Activated CD8-positive, alpha-beta T cell treated with anti-CD3 and anti-CD28 coated beads, Interleukin-2, amount 10 ng/mL, durations not matched to agents 7 days and 5 days (primary cell): ENCODE data around the gene ADGRL2. TPM values are rescaled to one million over a fixed set of nuclear protein-coding genes. Genes with fewer than 3 reads are reported as not detected.
A peak's percentile ranks its signal among the peaks of the same experiment; 100 is the strongest.

Experiments used
- ATAC-seq: fragments of 150-1000 bp; cut with Tn5 transposase; one replicate; pipeline ENCODE4 v1.10.0; 2021; ENCODE audit warnings: moderate library complexity
- CTCF ChIA-PET: fragments of 350-600 bp; sonication (Branson Sonifier 250); formaldehyde crosslinking; loops from one replicate; lab custom pipeline; 2021; ENCODE audit warnings: antibody characterized with exemption; lab: Charles Lee
- POLR2A ChIA-PET: fragments of 350-600 bp; sonication (Branson Sonifier 250); formaldehyde crosslinking; loops from one replicate; lab custom pipeline; 2021; ENCODE audit warnings: antibody characterized with exemption; lab: Charles Lee
- DNase-seq: peaks from one replicate; pipeline ENCODE4 v3.0.0-alpha.2; 2020
- H3K27ac Mint-ChIP-seq: one replicate; pipeline ENCODE4 v1.8.0; 2021; ENCODE audit warnings: mild to moderate bottlenecking, mixed read lengths
- H3K27me3 Mint-ChIP-seq: one replicate; pipeline ENCODE4 v1.8.0; 2021; ENCODE audit warnings: low read depth, mixed read lengths
- H3K36me3 Mint-ChIP-seq: one replicate; pipeline ENCODE4 v1.8.0; 2021; ENCODE audit warnings: low read depth, mixed read lengths
- H3K4me1 Mint-ChIP-seq: one replicate; pipeline ENCODE4 v1.8.0; 2021; ENCODE audit warnings: low read depth, mixed read lengths
- H3K4me3 Mint-ChIP-seq: one replicate; pipeline ENCODE4 v1.8.0; 2021; ENCODE audit warnings: mild to moderate bottlenecking, mixed read lengths
- H3K9me3 Mint-ChIP-seq: one replicate; pipeline ENCODE4 v1.8.0; 2022; ENCODE audit warnings: mixed read lengths; ENCODE audit not compliant: insufficient read depth
- total RNA-seq, 2 experiments: library from RNA; stranded (reverse); gene quantifications; one replicate each; pipeline ENCODE4 v1.2.3, GENCODE V29; 2021

Gene ADGRL2
- not detected for total RNA-seq

GRCh38 chr1:81800695-81801650 is at the start of gene ADGRL2:
TSS of gene ADGRL2 (plus strand) at chr1:81800934. CDS start at chr1:81836985, 36,051 bp downstream.
- H3K27me3 Mint-ChIP-seq, result peaks cover 53% of the 10 kb centered on the region
- no peaks in the 10 kb centered on the region for H3K9me3 Mint-ChIP-seq
- no peaks in the 10 kb centered on the region for H3K36me3 Mint-ChIP-seq
- DNase-seq (no peak), ATAC-seq (no peak)
- ChIA-PET POLR2A (no interaction called here), CTCF (no interaction called here)
- H3K27ac Mint-ChIP-seq, result no peak within 1 kb of the TSS
- H3K4me1 Mint-ChIP-seq, result peaks cover 5% of the 10 kb centered on the region
- peak within 1 kb of the TSS; percentile 6 for H3K4me3 Mint-ChIP-seq

- no peaks in the 10 kb centered on the region for H3K4me1 Mint-ChIP-seq
- ChIA-PET POLR2A (no interaction called here), CTCF (no interaction called here)
- no peak overlapping the region for H3K27ac Mint-ChIP-seq
- H3K4me3 Mint-ChIP-seq, result no peak overlapping the region
- no peaks in the 10 kb centered on the region for H3K27me3 Mint-ChIP-seq
- DNase-seq (no peak), ATAC-seq (no peak)
- H3K36me3 Mint-ChIP-seq, result no peaks in the 10 kb centered on the region
- no peaks in the 10 kb centered on the region for H3K9me3 Mint-ChIP-seq
Observed at GRCh38 chr1:81752840-81753239, 47.9 kb upstream of the ADGRL2 start.

GRCh38 chr1:81754424-81754823 is 46.3 kb upstream of the ADGRL2 start:
- Mint-ChIP-seq H3K36me3 (no peaks in the 10 kb centered on the region), H3K27me3 (no peaks in the 10 kb centered on the region), H3K4me3 (no peak overlapping the region), H3K27ac (no peak overlapping the region), H3K9me3 (no peaks in the 10 kb centered on the region), H3K4me1 (no peaks in the 10 kb centered on the region)
- CTCF ChIA-PET, result no interaction called here
- POLR2A ChIA-PET, result no interaction called here
- DNase-seq (no peak), ATAC-seq (no peak)

- ATAC-seq, result no peak
- POLR2A ChIA-PET, result no interaction called here
- H3K27me3 Mint-ChIP-seq, result no peaks in the 10 kb centered on the region
- H3K36me3 Mint-ChIP-seq, result no peaks in the 10 kb centered on the region
- DNase-seq, result no peak
- no peaks in the 10 kb centered on the region for H3K9me3 Mint-ChIP-seq
- H3K4me1 Mint-ChIP-seq, result no peaks in the 10 kb centered on the region
- CTCF ChIA-PET, result no interaction called here
- no peak overlapping the region for H3K27ac Mint-ChIP-seq
- no peak overlapping the region for H3K4me3 Mint-ChIP-seq
Observed at GRCh38 chr1:81756872-81757271, 43.9 kb upstream of the ADGRL2 start.

GRCh38 chr1:81757398-81758020 is 43.2 kb upstream of the ADGRL2 start:
- H3K4me3 Mint-ChIP-seq, result no peak overlapping the region
- H3K36me3 Mint-ChIP-seq, result no peaks in the 10 kb centered on the region
- ATAC-seq, result no peak
- H3K27ac Mint-ChIP-seq, result no peak overlapping the region
- DNase-seq, result no peak
- CTCF ChIA-PET, result no interaction called here
- no peaks in the 10 kb centered on the region for H3K4me1 Mint-ChIP-seq
- POLR2A ChIA-PET, result no interaction called here
- no peaks in the 10 kb centered on the region for H3K27me3 Mint-ChIP-seq
- no peaks in the 10 kb centered on the region for H3K9me3 Mint-ChIP-seq

- no peak for ATAC-seq
- DNase-seq, result no peak
- H3K27ac Mint-ChIP-seq, result no peak overlapping the region
- no peak overlapping the region for H3K4me3 Mint-ChIP-seq
- ChIA-PET POLR2A (no interaction called here), CTCF (no interaction called here)
- no peaks in the 10 kb centered on the region for H3K36me3 Mint-ChIP-seq
- H3K4me1 Mint-ChIP-seq, result no peaks in the 10 kb centered on the region
- no peaks in the 10 kb centered on the region for H3K9me3 Mint-ChIP-seq
- H3K27me3 Mint-ChIP-seq, result no peaks in the 10 kb centered on the region
Observed at GRCh38 chr1:81758181-81758580, 42.6 kb upstream of the ADGRL2 start.

- CTCF ChIA-PET, result no interaction called here
- no peaks in the 10 kb centered on the region for H3K36me3 Mint-ChIP-seq
- no peak overlapping the region for H3K4me3 Mint-ChIP-seq
- no peak overlapping the region for H3K27ac Mint-ChIP-seq
- POLR2A ChIA-PET, result no interaction called here
- ATAC-seq (no peak), DNase-seq (no peak)
- no peaks in the 10 kb centered on the region for H3K4me1 Mint-ChIP-seq
- no peaks in the 10 kb centered on the region for H3K27me3 Mint-ChIP-seq
- no peaks in the 10 kb centered on the region for H3K9me3 Mint-ChIP-seq
Observed at GRCh38 chr1:81760477-81761097, 40.1 kb upstream of the ADGRL2 start.

GRCh38 chr1:81775510-81775909 is 25.2 kb upstream of the ADGRL2 start:
- POLR2A ChIA-PET, result no interaction called here
- CTCF ChIA-PET, result no interaction called here
- H3K4me3 Mint-ChIP-seq, result no peak overlapping the region
- H3K36me3 Mint-ChIP-seq, result no peaks in the 10 kb centered on the region
- H3K27ac Mint-ChIP-seq, result no peak overlapping the region
- no peak for DNase-seq
- H3K4me1 Mint-ChIP-seq, result no peaks in the 10 kb centered on the region
- no peaks in the 10 kb centered on the region for H3K27me3 Mint-ChIP-seq
- H3K9me3 Mint-ChIP-seq, result no peaks in the 10 kb centered on the region
- ATAC-seq, result no peak

GRCh38 chr1:81780705-81781454 is 19.9 kb upstream of the ADGRL2 start:
- ChIA-PET CTCF (interaction anchor here (0.5 kb wide), 1 partner anchor 192 kb away, joined by 5 read pairs; no protein-coding TSS in a partner anchor), POLR2A (no interaction called here)
- DNase-seq (no peak), ATAC-seq (no peak)
- H3K4me1 Mint-ChIP-seq, result no peaks in the 10 kb centered on the region
- H3K36me3 Mint-ChIP-seq, result no peaks in the 10 kb centered on the region
- H3K9me3 Mint-ChIP-seq, result no peaks in the 10 kb centered on the region
- no peak overlapping the region for H3K4me3 Mint-ChIP-seq
- no peak overlapping the region for H3K27ac Mint-ChIP-seq
- H3K27me3 Mint-ChIP-seq, result no peaks in the 10 kb centered on the region

GRCh38 chr1:81781749-81782148 is 19.0 kb upstream of the ADGRL2 start:
- Mint-ChIP-seq H3K27me3 (no peaks in the 10 kb centered on the region), H3K4me3 (no peak overlapping the region), H3K9me3 (no peaks in the 10 kb centered on the region), H3K27ac (no peak overlapping the region), H3K4me1 (no peaks in the 10 kb centered on the region), H3K36me3 (no peaks in the 10 kb centered on the region)
- DNase-seq (no peak), ATAC-seq (no peak)
- ChIA-PET POLR2A (no interaction called here), CTCF (no interaction called here)

- Mint-ChIP-seq H3K27ac (no peak overlapping the region), H3K4me3 (no peak overlapping the region), H3K9me3 (no peaks in the 10 kb centered on the region), H3K4me1 (no peaks in the 10 kb centered on the region), H3K27me3 (no peaks in the 10 kb centered on the region), H3K36me3 (no peaks in the 10 kb centered on the region)
- CTCF ChIA-PET, result no interaction called here
- DNase-seq (no peak), ATAC-seq (no peak)
- POLR2A ChIA-PET, result no interaction called here
Observed at GRCh38 chr1:81792184-81792583, 8.6 kb upstream of the ADGRL2 start.
